Skin of body (tissue), 2 donors: ENCODE results near the gene USP16. TPM values are rescaled to one million over a fixed set of nuclear protein-coding genes. Genes with fewer than 3 reads are reported as not detected.
"Not testable (repeated sequence)": the region's sequence is repeated elsewhere in the genome, so short reads cannot be mapped to it uniquely, and the experiment has no call there.

Experiments
- DNase-seq: peaks from one replicate; lab custom pipeline; 2025; lab: John Stamatoyannopoulos, UW
- total RNA-seq: library from RNA; depleted of rRNA; stranded (reverse); fragments of >200 nt; gene quantifications from one replicate; pipeline ENCODE4 v1.2.3, GENCODE V29; 2014

USP16 gene
- 33.1 TPM for total RNA-seq

DNA sequence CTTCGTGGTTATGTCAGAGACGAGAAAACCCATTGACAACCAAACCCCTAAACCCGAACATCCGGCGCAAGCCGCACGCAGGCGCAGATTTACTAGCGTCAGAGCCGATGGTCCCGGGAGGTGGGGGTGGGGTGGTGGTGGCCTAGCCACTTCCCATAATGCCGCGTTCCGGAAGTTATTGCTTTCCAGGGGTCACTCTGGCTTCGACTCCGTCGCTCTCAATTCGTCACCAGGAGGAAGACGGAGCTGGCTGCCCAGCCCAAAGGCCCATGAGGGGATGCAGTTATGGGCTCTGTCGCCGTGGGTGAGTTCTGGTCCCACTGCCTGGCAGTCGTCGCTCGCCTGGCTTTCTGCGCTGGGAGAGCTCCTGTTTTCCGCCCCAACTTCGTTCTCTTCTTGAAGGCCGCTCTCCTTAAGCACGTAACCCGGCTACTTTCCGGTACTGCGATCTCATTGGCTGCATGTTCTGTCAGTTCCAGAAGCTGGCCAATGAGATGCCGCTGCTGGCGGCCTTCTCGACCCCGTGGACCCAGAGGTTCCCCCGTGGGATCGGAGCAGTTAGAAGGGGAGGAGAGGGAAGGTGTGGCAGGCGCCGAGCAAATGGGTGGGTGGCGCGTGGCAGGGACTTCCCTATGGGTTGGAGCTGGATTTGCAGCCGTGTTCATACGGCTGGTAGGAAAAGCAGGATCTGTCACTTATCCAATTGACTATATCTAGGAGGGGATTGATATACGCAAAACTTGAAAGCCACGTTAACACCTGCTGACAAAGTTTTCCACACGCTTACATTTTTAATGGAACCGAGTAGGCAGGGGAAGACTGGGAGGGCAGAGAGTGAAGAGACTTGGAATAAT is at the start of gene USP16:
Gene USP16 (plus strand): TSS at position 195 of the 854 bp plus-strand sequence. CDS start 3,246 bp downstream, outside the sequence.
- DNase-seq, result peak; percentile 99

- peak; percentile 86 for DNase-seq
Measured at GRCh38 chr21:28975397-28975796, 49.1 kb upstream of the USP16 start.

DNA sequence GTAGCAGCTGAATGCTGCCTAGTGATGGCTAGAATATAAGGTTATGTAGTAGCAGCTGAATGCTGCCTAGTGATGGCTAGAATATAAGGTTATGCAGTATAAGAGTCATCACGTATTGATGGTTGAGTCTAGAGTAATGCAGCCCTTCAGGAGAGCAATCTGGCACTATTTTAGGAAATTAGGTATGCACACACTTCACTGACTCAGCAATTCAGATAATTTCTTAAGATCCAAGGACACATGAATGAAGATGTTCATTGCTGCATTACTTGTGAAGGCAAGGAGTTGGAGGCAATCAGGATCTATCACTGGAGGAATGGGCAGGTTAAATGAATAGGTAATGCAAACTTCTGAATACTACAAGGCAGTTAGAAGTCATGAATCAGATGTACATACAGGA is 45.4 kb upstream of the USP16 start:
- DNase-seq, result no peak

DNA sequence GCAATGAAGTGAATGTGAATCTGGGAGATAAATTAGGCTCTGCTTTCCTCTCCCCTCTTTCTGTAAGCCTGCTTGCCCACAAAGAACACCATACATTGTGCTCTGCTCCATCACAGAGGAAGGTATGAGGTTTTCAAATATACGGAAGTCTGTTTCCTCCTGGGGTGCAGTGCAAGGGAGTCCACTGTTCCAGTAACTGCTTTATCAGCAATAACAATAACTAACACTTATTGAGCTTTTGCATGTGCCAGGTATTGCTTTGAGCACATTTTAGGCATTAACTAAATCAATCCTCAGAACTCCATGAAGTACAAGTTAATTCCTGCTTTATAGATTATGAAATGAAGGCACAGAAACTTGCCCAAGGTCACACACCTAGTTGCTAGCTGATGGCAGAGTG is 41.8 kb upstream of the USP16 start:
- DNase-seq, result no peak

- DNase-seq, result no peak
Measured at GRCh38 chr21:28986677-28987076, 37.8 kb upstream of the USP16 start.

DNA sequence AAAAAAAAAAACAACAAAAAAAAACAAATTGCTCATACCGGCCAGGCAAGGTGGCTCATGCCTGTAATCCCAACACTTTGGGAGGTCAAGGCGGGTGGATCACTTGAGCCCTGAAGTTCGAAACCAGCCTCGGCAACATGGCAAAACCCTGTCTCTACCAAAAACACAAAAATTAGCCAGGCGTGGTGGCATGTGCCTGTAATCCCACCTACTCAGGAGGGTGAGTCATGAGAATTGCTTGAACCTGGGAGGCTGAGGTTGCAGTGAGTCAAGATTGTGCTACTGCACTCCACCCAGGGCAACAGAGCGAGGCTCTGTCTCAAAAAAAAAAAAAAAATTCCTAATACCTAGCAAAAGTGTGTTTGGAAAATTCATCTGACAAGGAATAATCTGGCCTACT is 36.3 kb upstream of the USP16 start:
- DNase-seq, result not testable (repeated sequence)

GRCh38 chr21:28991861-28992525 is 32.5 kb upstream of the USP16 start:
- no peak for DNase-seq

GRCh38 chr21:28992526-28993292 is 31.8 kb upstream of the USP16 start, which contains the start of gene LTN1:
TSS of gene LTN1 (minus strand) at chr21:28992877. CDS start at chr21:28992805, 72 bp downstream.
- DNase-seq, result peak; percentile 99

GRCh38 chr21:28993293-28993629 is 31.2 kb upstream of the USP16 start:
- DNase-seq, result no peak

DNA sequence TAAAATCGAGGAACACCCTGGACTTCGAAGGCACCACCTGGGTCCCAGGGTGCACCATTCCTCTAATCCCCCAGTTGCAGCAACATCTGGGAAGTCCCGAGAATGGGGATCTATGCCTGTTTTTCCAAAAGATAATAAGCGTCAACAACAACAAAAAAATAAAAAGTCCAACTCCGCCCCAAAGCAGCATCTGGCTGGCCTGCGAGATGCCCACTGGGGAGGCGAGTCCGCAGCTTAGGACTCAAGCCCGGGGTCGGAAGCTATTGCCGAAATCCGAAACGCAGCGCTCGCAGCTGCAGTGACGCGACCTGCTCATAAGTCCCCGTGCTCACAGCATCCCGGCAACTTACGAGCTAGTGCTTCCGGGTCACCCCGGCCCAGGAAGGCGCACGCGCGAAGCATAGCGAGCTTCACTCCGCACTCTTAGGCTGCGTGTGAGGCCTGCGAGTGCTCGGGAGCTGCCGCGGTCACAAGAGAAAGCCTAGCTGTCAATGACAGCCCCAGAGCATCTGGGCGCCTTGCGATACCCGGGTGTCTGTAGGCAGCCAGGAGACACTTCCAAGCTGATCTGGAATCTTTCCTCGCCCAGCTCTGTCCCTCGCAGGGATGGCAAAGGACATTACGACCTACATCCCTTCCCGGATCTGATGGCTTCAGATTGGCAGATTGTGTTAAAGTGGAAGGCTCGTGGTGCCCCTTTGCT is 21.9 kb upstream of the USP16 start:
- peak; percentile 96 for DNase-seq

- no peak for DNase-seq
Measured at GRCh38 chr21:29005696-29006095, 18.8 kb upstream of the USP16 start.

DNA sequence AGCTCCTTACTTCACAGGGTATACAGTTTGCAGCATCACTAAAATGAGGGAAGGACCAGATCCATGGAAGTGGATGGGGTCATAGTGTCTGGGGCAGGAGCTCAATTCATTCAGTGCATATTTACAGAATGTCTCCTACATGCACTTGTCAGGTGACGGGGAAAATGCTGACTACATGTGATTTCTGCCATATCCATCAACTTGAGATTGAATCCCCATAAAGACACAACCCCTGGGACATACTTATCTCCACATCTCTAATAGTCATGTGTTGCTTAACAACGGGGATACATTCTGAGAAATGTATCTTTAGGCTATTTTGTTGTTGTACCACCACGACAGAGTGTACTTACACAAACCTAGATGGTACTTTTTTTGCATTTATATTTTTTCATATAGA is 17.3 kb upstream of the USP16 start:
- DNase-seq, result no peak

DNA sequence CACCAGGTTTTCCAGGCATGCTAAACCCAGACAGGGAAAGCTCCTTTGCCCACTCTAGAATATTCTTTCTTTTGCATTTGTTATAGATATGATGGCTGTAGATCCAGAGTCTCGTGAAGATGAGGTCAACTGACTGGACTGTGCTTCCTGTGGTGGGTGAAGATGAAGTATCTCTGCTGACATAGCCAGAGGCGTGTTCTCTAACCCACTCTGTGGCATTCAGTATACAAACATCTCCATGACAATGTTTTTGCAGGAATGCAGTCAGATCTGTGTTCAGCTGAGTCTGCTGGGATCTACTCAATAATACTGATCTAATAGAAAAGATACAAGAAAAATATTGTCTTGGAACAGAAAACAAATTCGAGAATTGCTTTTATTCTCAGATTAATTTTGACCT is 16.7 kb upstream of the USP16 start:
- peak; percentile 22 for DNase-seq

DNA sequence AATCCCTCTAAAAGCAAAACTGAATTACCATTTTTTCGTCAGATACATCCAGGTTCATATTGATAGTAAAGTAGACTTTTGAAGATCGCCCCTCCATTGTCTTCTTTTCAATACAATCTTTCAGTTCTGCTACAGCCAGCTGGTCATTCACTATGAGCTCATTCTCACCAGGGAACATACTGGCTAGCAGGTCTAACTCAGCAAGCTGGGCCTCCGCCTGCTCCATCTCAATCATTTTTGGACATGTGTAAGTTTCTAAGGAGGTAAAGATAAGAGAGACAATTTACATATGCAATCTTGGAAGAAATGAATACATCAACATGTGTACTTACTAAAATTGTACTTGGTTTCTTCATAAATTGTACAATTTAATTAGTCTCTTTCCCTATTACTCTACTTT is 16.1 kb upstream of the USP16 start:
- no peak for DNase-seq

DNA sequence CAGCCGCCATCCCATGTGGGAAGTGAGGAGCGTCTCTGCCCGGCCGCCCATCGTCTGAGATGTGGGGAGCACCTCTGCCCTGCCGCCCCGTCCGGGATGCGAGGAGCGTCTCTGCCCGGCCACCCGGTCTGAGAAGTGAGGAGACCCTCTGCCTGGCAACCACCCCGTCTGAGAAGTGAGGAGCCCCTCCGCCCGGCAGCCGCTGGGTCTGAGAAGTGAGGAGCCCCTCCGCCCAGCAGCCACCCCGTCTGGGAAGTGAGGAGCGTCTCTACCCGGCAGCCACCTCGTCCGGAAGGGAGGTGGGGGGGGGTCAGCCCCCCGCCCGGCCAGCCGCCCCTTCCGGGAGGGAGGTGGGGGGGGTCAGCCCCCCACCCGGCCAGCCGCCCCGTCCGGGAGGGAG is 13.2 kb upstream of the USP16 start:
- not testable (repeated sequence) for DNase-seq

- no peak for DNase-seq
Measured at GRCh38 chr21:29017639-29018237, 6.7 kb upstream of the USP16 start.

- no peak for DNase-seq
Measured at GRCh38 chr21:29018540-29018939, 5.9 kb upstream of the USP16 start.

DNA sequence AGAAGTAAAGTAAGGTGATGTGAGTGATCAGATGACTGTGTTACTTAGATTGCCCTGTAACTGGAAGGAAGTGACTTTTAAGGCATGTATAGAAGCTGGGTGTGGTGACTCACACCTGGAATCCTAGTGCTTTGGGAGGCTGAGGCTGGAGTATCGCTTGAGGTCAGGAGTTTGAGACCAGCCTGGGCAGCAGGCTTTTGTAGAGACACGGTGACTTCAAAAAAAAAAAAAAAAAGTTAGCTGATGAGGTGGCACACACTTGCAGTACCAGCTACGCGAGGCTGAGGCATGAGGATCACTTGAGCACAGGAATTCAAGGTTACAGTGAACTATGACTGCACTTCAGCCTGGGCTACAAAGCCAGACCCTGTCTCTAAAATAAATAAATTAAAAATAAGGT is 2.3 kb upstream of the USP16 start:
- no peak for DNase-seq

DNA sequence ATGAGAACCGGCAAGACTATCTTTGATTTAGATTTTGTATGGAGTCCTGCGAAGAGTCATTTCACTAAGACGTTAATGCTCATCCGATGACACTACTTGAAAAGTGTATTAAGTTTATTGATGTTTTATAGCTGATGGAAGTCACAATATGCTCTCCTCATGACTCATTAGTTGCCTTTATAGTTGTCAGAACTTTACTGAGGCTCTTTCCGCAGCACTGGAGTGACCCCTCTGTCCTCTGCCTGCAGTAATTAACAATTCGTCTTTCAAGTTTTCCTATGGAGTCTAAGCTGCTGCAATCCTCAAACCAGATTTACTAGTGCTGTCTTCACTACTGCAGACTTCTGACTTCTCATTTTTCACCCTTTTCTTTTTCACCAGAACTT is 853 bp downstream of the USP16 start:
- DNase-seq, result no peak

- no peak for DNase-seq
Measured at GRCh38 chr21:29029524-29029923, 5.1 kb downstream of the USP16 start.

GRCh38 chr21:29030909-29031308 is 6.4 kb downstream of the USP16 start:
- DNase-seq, result no peak
